ENCODE data around the gene DNAH9.
"Not testable (repeated sequence)": the region's sequence is repeated elsewhere in the genome, so short reads cannot be mapped to it uniquely, and the experiment has no call there.

DNAH9 gene

GRCh38 chr17:11969565-11969964 is 371.3 kb downstream of the DNAH9 start:
- H3K4me3 ChIP-seq (ENCODE audit: low read length), result no peak overlapping the region

GRCh38 chr17:11972741-11973140 is 374.5 kb downstream of the DNAH9 start:
- not testable (repeated sequence) for H3K4me3 ChIP-seq (ENCODE audit: low read length)

More at GRCh38 chr17:11969565-11969964, 371.3 kb downstream of the DNAH9 start:
- no peak for TF ChIP-seq ZNF274 (IDR thresholded peaks at IDR 0.05; ENCODE audit: low read depth, low read length)

- H3K4me3 ChIP-seq (ENCODE audit: low read length), result no peak overlapping the region
Observed at GRCh38 chr17:11979795-11980194, 381.5 kb downstream of the DNAH9 start.

GRCh38 chr17:11980813-11981212 is 382.5 kb downstream of the DNAH9 start:
- H3K4me3 ChIP-seq (ENCODE audit: low read length), result no peak overlapping the region
- no peak for TF ChIP-seq ZNF274 (IDR thresholded peaks at IDR 0.05; ENCODE audit: low read depth, low read length)

More at GRCh38 chr17:11979795-11980194, 381.5 kb downstream of the DNAH9 start:
- no peak for TF ChIP-seq ZNF274 (IDR thresholded peaks at IDR 0.05; ENCODE audit: low read depth, low read length)

GRCh38 chr17:11981862-11982261 is 383.6 kb downstream of the DNAH9 start:
- no peak overlapping the region for H3K4me3 ChIP-seq (ENCODE audit: low read length)
- TF ChIP-seq ZNF274 (IDR thresholded peaks at IDR 0.05; ENCODE audit: low read depth, low read length), result no peak

- no peak for TF ChIP-seq ZNF274 (IDR thresholded peaks at IDR 0.05; ENCODE audit: low read depth, low read length)
- H3K4me3 ChIP-seq (ENCODE audit: low read length), result no peak overlapping the region
Observed at GRCh38 chr17:11986179-11986941, 388.1 kb downstream of the DNAH9 start.

- no peak overlapping the region for H3K4me3 ChIP-seq (ENCODE audit: low read length)
- TF ChIP-seq ZNF274 (IDR thresholded peaks at IDR 0.05; ENCODE audit: low read depth, low read length), result no peak
Observed at GRCh38 chr17:11986942-11987329, 388.7 kb downstream of the DNAH9 start.

GRCh38 chr17:11990363-11990983 is 392.2 kb downstream of the DNAH9 start:
- H3K4me3 ChIP-seq (ENCODE audit: low read length), result no peak overlapping the region
- TF ChIP-seq ZNF274 (IDR thresholded peaks at IDR 0.05; ENCODE audit: low read depth, low read length), result no peak

- H3K4me3 ChIP-seq (ENCODE audit: low read length), result no peak overlapping the region
- TF ChIP-seq ZNF274 (IDR thresholded peaks at IDR 0.05; ENCODE audit: low read depth, low read length), result no peak
Observed at GRCh38 chr17:11991461-11991860, 393.2 kb downstream of the DNAH9 start.

- no peak for TF ChIP-seq ZNF274 (IDR thresholded peaks at IDR 0.05; ENCODE audit: low read depth, low read length)
- H3K4me3 ChIP-seq (ENCODE audit: low read length), result peak overlapping the region; percentile 74
Observed at GRCh38 chr17:11996722-11997146, 398.5 kb downstream of the DNAH9 start.

GRCh38 chr17:11997147-11997971 is 399.1 kb downstream of the DNAH9 start, which contains the start of gene ZNF18:
TSS of gene ZNF18 (minus strand) at chr17:11997475. CDS start at chr17:11992829, 4,646 bp downstream.
- peak within 1 kb of the TSS; percentile 74 for H3K4me3 ChIP-seq (ENCODE audit: low read length)
- no peak for TF ChIP-seq ZNF274 (IDR thresholded peaks at IDR 0.05; ENCODE audit: low read depth, low read length)

- peak overlapping the region; percentile 68; the same call in 1 of the 2 replicates for H3K4me3 ChIP-seq (ENCODE audit: low read length)
- TF ChIP-seq ZNF274 (IDR thresholded peaks at IDR 0.05; ENCODE audit: low read depth, low read length), result no peak
Observed at GRCh38 chr17:11997972-11998233, 399.6 kb downstream of the DNAH9 start.

GRCh38 chr17:11999696-12000095 is 401.4 kb downstream of the DNAH9 start:
- TF ChIP-seq ZNF274 (IDR thresholded peaks at IDR 0.05; ENCODE audit: low read depth, low read length), result no peak
- no peak overlapping the region for H3K4me3 ChIP-seq (ENCODE audit: low read length)

- H3K4me3 ChIP-seq (ENCODE audit: low read length), result no peak overlapping the region
- TF ChIP-seq ZNF274 (IDR thresholded peaks at IDR 0.05; ENCODE audit: low read depth, low read length), result no peak
Observed at GRCh38 chr17:12007466-12007865, 409.2 kb downstream of the DNAH9 start.
